ENCODE measurements around the gene SLC10A3. TPM values are rescaled to one million over a fixed set of nuclear protein-coding genes. Genes with fewer than 3 reads are reported as not detected.

SLC10A3 gene
- polyA plus RNA-seq, 1 of the 3 experiments (the other 2 are of a cell fraction): 29.7 TPM

DNA sequence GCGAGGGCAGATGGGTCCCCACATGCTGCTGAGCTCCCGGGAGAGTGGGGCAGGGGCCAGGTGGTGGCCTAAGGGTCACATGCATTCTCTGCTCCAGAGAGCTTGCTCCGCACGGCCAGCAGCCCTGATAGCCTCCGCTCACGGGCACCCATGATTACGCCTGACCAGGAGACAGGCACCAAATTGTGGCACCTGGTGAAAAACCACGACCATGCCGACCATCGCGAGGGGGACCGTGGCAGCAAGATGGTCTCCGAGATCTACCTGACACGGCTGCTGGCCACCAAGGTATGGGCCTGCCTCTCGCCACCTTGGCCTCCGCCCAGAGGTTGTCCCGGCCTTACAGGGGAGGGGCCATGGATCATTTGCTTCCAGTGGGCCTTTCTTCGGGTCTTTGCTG is 20.5 kb downstream of the SLC10A3 start:
- Histone ChIP-seq H3K79me2 (ENCODE audit: insufficient read depth) (no peaks in the 10 kb centered on the region), H3K9me2 (no peaks in the 10 kb centered on the region), H3K27ac (ENCODE audit: low read depth in 2 of 2, low read length in 1 of 2) (no peak overlapping the region), H2AFZ (ENCODE audit: low read depth) (no peak overlapping the region), H3K27me3 (ENCODE audit: insufficient read depth) (peaks cover 13% of the 10 kb centered on the region), H3K9ac (no peak overlapping the region), H3K4me1 (ENCODE audit: control insufficient read depth in 1 of 2, insufficient read depth in 2 of 2, low read depth in 1 of 2, low read length in 1 of 2) (no peaks in the 10 kb centered on the region), H4K20me1 (ENCODE audit: insufficient read depth) (0 out of 2 replicates have a peak, but pooled peaks cover 8% of the 10 kb centered on the region), H3K4me2 (no peak overlapping the region), H3K9me3 (no peaks in the 10 kb centered on the region), H3K36me3 (replicated peaks in 1 of 2; ENCODE audit: control insufficient read depth in 1 of 2, insufficient read depth in 2 of 2, low read length in 1 of 2) (peaks cover 0 to 23% of the 10 kb centered on the region in 2 experiments), H3K4me3 (ENCODE audit: low read depth in 2 of 2, low read length in 1 of 2) (no peak overlapping the region), H3F3A (replicated peaks; ENCODE audit: insufficient read depth) (no peaks in the 10 kb centered on the region)
- TF ChIP-seq, protein P1, sequence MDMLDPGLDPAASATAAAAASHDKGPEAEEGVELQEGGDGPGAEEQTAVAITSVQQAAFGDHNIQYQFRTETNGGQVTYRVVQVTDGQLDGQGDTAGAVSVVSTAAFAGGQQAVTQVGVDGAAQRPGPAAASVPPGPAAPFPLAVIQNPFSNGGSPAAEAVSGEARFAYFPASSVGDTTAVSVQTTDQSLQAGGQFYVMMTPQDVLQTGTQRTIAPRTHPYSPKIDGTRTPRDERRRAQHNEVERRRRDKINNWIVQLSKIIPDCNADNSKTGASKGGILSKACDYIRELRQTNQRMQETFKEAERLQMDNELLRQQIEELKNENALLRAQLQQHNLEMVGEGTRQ (IDR thresholded peaks at IDR 0.05; ENCODE audit: borderline replicate concordance, low read depth, low read length): no peak
- TF ChIP-seq, protein P2, sequence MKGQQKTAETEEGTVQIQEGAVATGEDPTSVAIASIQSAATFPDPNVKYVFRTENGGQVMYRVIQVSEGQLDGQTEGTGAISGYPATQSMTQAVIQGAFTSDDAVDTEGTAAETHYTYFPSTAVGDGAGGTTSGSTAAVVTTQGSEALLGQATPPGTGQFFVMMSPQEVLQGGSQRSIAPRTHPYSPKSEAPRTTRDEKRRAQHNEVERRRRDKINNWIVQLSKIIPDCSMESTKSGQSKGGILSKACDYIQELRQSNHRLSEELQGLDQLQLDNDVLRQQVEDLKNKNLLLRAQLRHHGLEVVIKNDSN (IDR thresholded peaks at IDR 0.05; ENCODE audit: borderline replicate concordance, low read depth): no peak
- TF ChIP-seq MEF2A (IDR thresholded peaks at IDR 0.05; ENCODE audit: borderline replicate concordance, low read depth): no peak
- no peak for TF ChIP-seq FOXM1 (IDR thresholded peaks at IDR 0.05; ENCODE audit: low read depth)
- TF ChIP-seq GABPA (IDR thresholded peaks at IDR 0.05; ENCODE audit: low read depth): no peak
- TF ChIP-seq, protein P3, sequence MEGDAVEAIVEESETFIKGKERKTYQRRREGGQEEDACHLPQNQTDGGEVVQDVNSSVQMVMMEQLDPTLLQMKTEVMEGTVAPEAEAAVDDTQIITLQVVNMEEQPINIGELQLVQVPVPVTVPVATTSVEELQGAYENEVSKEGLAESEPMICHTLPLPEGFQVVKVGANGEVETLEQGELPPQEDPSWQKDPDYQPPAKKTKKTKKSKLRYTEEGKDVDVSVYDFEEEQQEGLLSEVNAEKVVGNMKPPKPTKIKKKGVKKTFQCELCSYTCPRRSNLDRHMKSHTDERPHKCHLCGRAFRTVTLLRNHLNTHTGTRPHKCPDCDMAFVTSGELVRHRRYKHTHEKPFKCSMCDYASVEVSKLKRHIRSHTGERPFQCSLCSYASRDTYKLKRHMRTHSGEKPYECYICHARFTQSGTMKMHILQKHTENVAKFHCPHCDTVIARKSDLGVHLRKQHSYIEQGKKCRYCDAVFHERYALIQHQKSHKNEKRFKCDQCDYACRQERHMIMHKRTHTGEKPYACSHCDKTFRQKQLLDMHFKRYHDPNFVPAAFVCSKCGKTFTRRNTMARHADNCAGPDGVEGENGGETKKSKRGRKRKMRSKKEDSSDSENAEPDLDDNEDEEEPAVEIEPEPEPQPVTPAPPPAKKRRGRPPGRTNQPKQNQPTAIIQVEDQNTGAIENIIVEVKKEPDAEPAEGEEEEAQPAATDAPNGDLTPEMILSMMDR (IDR thresholded peaks at IDR 0.05): no peak
- no peak for TF ChIP-seq ELF1 (IDR thresholded peaks at IDR 0.05)
- TF ChIP-seq FOXJ3 (CRISPR knock-in tag; IDR thresholded peaks at IDR 0.05): no peak
- no peak for TF ChIP-seq RXRA (IDR thresholded peaks at IDR 0.05; ENCODE audit: borderline replicate concordance, low read depth)
- TF ChIP-seq, protein P4, sequence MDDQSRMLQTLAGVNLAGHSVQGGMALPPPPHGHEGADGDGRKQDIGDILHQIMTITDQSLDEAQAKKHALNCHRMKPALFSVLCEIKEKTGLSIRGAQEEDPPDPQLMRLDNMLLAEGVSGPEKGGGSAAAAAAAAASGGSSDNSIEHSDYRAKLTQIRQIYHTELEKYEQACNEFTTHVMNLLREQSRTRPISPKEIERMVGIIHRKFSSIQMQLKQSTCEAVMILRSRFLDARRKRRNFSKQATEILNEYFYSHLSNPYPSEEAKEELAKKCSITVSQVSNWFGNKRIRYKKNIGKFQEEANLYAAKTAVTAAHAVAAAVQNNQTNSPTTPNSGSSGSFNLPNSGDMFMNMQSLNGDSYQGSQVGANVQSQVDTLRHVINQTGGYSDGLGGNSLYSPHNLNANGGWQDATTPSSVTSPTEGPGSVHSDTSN (IDR thresholded peaks at IDR 0.05): no peak
- WGBS (ENCODE audit: low lambda C conversion rate): 84% methylated on average over 7 of the region's 18 CpGs
- ChIA-PET CTCF (no interaction called here), POLR2A (no interaction called here)
- DNase-seq: no peak

DNA sequence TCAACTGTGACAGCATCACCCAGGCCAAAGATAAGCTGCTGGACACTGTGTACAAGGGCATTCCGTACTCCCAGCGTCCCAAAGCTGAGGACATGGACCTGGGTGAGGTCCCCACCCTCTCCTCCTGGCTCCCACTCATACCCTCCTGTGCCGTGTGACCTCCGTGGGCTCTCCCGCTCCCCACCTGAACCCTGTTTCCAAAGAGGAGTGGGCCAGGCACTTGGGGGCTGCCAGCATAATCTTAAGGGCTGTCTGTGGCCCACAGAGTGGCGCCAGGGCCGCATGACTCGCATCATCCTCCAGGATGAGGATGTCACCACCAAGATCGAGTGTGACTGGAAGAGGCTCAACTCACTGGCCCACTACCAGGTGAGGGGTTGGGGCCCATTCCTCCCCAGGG is 21.3 kb downstream of the SLC10A3 start:
- Histone ChIP-seq H3K9ac (no peak overlapping the region), H3K27me3 (ENCODE audit: insufficient read depth) (peaks cover 13% of the 10 kb centered on the region), H3K4me2 (no peak overlapping the region), H3K9me2 (no peaks in the 10 kb centered on the region), H2AFZ (ENCODE audit: low read depth) (no peak overlapping the region), H3K9me3 (no peaks in the 10 kb centered on the region), H3K4me3 (ENCODE audit: low read depth in 2 of 2, low read length in 1 of 2) (no peak overlapping the region), H3K79me2 (ENCODE audit: insufficient read depth) (no peaks in the 10 kb centered on the region), H4K20me1 (ENCODE audit: insufficient read depth) (0 out of 2 replicates have a peak, but pooled peaks cover 8% of the 10 kb centered on the region), H3K36me3 (replicated peaks in 1 of 2; ENCODE audit: control insufficient read depth in 1 of 2, insufficient read depth in 2 of 2, low read length in 1 of 2) (peaks cover 0 to 26% of the 10 kb centered on the region in 2 experiments), H3K4me1 (ENCODE audit: control insufficient read depth in 1 of 2, insufficient read depth in 2 of 2, low read depth in 1 of 2, low read length in 1 of 2) (no peaks in the 10 kb centered on the region), H3F3A (replicated peaks; ENCODE audit: insufficient read depth) (no peaks in the 10 kb centered on the region), H3K27ac (ENCODE audit: low read depth in 2 of 2, low read length in 1 of 2) (no peak overlapping the region)
- CTCF ChIA-PET: no interaction called here
- no peak for DNase-seq
- WGBS (ENCODE audit: low lambda C conversion rate): 51% methylated on average over 6 of the region's 9 CpGs
- POLR2A ChIA-PET: no interaction called here
- no peak for TF ChIP-seq CHD2 (IDR thresholded peaks at IDR 0.05; ENCODE audit: low read length, partially characterized antibody)
